Measurements from ENCODE around the gene TYW3. TPM values are rescaled to one million over a fixed set of nuclear protein-coding genes. Genes with fewer than 3 reads are reported as not detected.
A peak's percentile ranks its signal among the peaks of the same experiment; 100 is the strongest.

The TYW3 gene
- 11.3 and 17.1 TPM in 2 replicates for total RNA-seq (2014; rRNA removed; shearing (Covaris generic))

GRCh38 chr1:74732960-74733603 is at the start of gene TYW3, which contains the start of gene CRYZ:
Gene TYW3, plus strand, starts transcription at chr1:74733152. Its CDS starts 93 bp downstream, at chr1:74733245.
Gene CRYZ, minus strand, starts transcription at chr1:74733050. Its CDS starts 8,229 bp downstream, at chr1:74724821.
- peak; percentile 94 for DNase-seq (ENCODE audit: low read depth)

GRCh38 chr1:74683656-74684055 is 49.3 kb upstream of the TYW3 start:
- DNase-seq (ENCODE audit: low read depth) = no peak

GRCh38 chr1:74684301-74684700 is 48.7 kb upstream of the TYW3 start:
- DNase-seq (ENCODE audit: low read depth) = no peak

- no peak for DNase-seq (ENCODE audit: low read depth)
These were observed 46.0 kb upstream of the TYW3 start for GRCh38 chr1:74686928-74687327.

GRCh38 chr1:74689621-74690363 is 43.2 kb upstream of the TYW3 start:
- peak; percentile 62 for DNase-seq (ENCODE audit: low read depth)

- no peak for DNase-seq (ENCODE audit: low read depth)
These were observed 42.6 kb upstream of the TYW3 start for GRCh38 chr1:74690364-74690696.

GRCh38 chr1:74690909-74691308 is 42.0 kb upstream of the TYW3 start:
- DNase-seq (ENCODE audit: low read depth) = no peak

GRCh38 chr1:74693473-74693872 is 39.5 kb upstream of the TYW3 start:
- DNase-seq (ENCODE audit: low read depth) = peak; percentile 67

- DNase-seq (ENCODE audit: low read depth) = no peak
These were observed 35.1 kb upstream of the TYW3 start for GRCh38 chr1:74697832-74698231.

- no peak for DNase-seq (ENCODE audit: low read depth)
These were observed 33.6 kb upstream of the TYW3 start for GRCh38 chr1:74699331-74699730.

- no peak for DNase-seq (ENCODE audit: low read depth)
These were observed 29.4 kb upstream of the TYW3 start for GRCh38 chr1:74703386-74704182.

GRCh38 chr1:74712881-74713280 is 20.1 kb upstream of the TYW3 start:
- DNase-seq (ENCODE audit: low read depth) = no peak

- DNase-seq (ENCODE audit: low read depth) = no peak
These were observed 19.1 kb upstream of the TYW3 start for GRCh38 chr1:74713849-74714248.

- DNase-seq (ENCODE audit: low read depth) = no peak
These were observed 18.3 kb upstream of the TYW3 start for GRCh38 chr1:74714429-74715235.

GRCh38 chr1:74715236-74715502 is 17.8 kb upstream of the TYW3 start:
- DNase-seq (ENCODE audit: low read depth) = no peak

GRCh38 chr1:74715806-74716205 is 17.1 kb upstream of the TYW3 start:
- no peak for DNase-seq (ENCODE audit: low read depth)

- DNase-seq (ENCODE audit: low read depth) = no peak
These were observed 16.1 kb upstream of the TYW3 start for GRCh38 chr1:74716822-74717221.

- DNase-seq (ENCODE audit: low read depth) = no peak
These were observed 15.3 kb upstream of the TYW3 start for GRCh38 chr1:74717626-74718025.

GRCh38 chr1:74726063-74726462 is 6.9 kb upstream of the TYW3 start:
- DNase-seq (ENCODE audit: low read depth) = no peak

GRCh38 chr1:74728736-74729135 is 4.2 kb upstream of the TYW3 start:
- no peak for DNase-seq (ENCODE audit: low read depth)

- DNase-seq (ENCODE audit: low read depth) = peak; percentile 84
These were observed 3.0 kb upstream of the TYW3 start for GRCh38 chr1:74729741-74730478.
